ENCODE results near the gene PLPP3.

- no peak for TF ChIP-seq CTCF (IDR thresholded peaks at IDR 0.05)
- no peak for TF ChIP-seq POLR2AphosphoS5 (IDR thresholded peaks at IDR 0.05)
- no peak for TF ChIP-seq POLR2A (IDR thresholded peaks at IDR 0.05)
Observed at GRCh38 chr1:56583957-56584468, 4.7 kb upstream of the PLPP3 start.

Measured in prostate gland (tissue), 2 donors.